ENCODE measurements around the gene RNU11.

DNA sequence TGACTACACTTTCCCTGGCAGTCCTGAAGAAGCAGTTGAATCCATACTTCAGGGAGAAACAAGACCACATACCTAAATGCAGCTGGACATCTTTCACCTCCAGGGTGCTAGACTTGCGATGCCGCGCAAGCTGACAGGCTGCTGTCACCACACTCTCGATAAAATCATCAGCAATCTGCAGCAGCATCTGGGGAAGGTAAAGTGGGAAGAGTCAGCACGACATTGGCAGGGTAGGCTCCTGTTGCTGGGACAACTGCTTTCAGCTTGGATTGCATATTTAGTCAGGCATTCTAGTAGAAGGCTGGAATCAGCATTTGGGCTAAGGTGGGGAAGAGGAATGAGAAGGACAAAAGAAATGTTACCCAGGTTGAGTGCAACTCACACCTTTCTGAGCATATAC, 35.2 kb upstream of the RNU11 start:
- TF ChIP-seq, protein P1, sequence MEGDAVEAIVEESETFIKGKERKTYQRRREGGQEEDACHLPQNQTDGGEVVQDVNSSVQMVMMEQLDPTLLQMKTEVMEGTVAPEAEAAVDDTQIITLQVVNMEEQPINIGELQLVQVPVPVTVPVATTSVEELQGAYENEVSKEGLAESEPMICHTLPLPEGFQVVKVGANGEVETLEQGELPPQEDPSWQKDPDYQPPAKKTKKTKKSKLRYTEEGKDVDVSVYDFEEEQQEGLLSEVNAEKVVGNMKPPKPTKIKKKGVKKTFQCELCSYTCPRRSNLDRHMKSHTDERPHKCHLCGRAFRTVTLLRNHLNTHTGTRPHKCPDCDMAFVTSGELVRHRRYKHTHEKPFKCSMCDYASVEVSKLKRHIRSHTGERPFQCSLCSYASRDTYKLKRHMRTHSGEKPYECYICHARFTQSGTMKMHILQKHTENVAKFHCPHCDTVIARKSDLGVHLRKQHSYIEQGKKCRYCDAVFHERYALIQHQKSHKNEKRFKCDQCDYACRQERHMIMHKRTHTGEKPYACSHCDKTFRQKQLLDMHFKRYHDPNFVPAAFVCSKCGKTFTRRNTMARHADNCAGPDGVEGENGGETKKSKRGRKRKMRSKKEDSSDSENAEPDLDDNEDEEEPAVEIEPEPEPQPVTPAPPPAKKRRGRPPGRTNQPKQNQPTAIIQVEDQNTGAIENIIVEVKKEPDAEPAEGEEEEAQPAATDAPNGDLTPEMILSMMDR (IDR thresholded peaks at IDR 0.05; ENCODE audit: insufficient read depth, low read length, poor library complexity, severe bottlenecking), result no peak
- no peak for TF ChIP-seq EZH2phosphoT487 (conservative IDR thresholded peaks at IDR 0.05; ENCODE audit: low read length)
